Endothelial cell of umbilical vein (primary cell): ENCODE measurements around the gene PRCD. TPM values are rescaled to one million over a fixed set of nuclear protein-coding genes. Genes with fewer than 3 reads are reported as not detected.

ENCODE experiments used
- BruUV-seq: library from RNA; stranded (reverse); fragments of 400-500 nt; replicated peaks from 2 replicates; lab custom pipeline; 2021; lab: Mats Ljungman, UMichigan
- CTCF ChIA-PET: fragments of 300-600, 350-600 bp; sonication (Branson Sonifier 250); formaldehyde crosslinking; loops from one replicate; lab custom pipeline; 2021; ENCODE audit warnings: antibody characterized with exemption, inconsistent platforms; lab: Charles Lee
- POLR2A ChIA-PET: fragments of 300-600, 350-600 bp; sonication (Branson Sonifier 250); formaldehyde crosslinking; loops from one replicate; lab custom pipeline; 2021; ENCODE audit warnings: antibody characterized with exemption, inconsistent platforms; lab: Charles Lee
- DNase-seq: peaks from one replicate; pipeline ENCODE4 v3.0.0-alpha.2; 2011; ENCODE audit warnings: low read depth, low spot score
- FAIRE-seq: peaks from 2 replicates; lab custom pipeline; 2011; peaks lifted over from hg19 to GRCh38; lab: Jason Lieb, UNC
- H2AFZ ChIP-seq: 2 replicates; pipeline ENCODE4 v1.6.0; 2012; ENCODE audit warnings: low read depth, low read length, control low read depth, inconsistent platforms
- H3K27ac ChIP-seq: 2 replicates; pipeline ENCODE4 v1.5.1; 2011; ENCODE audit warnings: low read depth, mild to moderate bottlenecking, control low read depth, low read length, moderate library complexity; ENCODE audit not compliant: insufficient read depth
- H3K27me3 ChIP-seq, 2 experiments: 2 replicates each; pipeline versions ENCODE4 v1.6.0 to v1.6.1; 2011; ENCODE audit warnings: low read length in 2 of 2, mixed read lengths in 1 of 2; ENCODE audit not compliant: control insufficient read depth in 2 of 2, insufficient read depth in 2 of 2
- H3K36me3 ChIP-seq, 2 experiments: 2 replicates in 1 of 2; 3 replicates in 1 of 2; pipeline ENCODE4 v1.5.1; 2011; ENCODE audit warnings: low read length in 2 of 2, mild to moderate bottlenecking in 1 of 2, moderate library complexity in 1 of 2; ENCODE audit not compliant: control insufficient read depth in 2 of 2, insufficient read depth in 2 of 2; ENCODE audit errors: extremely low read depth in 1 of 2
- H3K4me1 ChIP-seq: 3 replicates; pipeline ENCODE4 v1.5.1; 2011; ENCODE audit warnings: mild to moderate bottlenecking, low read length; ENCODE audit not compliant: control insufficient read depth, insufficient read depth; ENCODE audit errors: extremely low read depth
- H3K4me2 ChIP-seq: 2 replicates; pipeline ENCODE4 v1.6.1; 2011; ENCODE audit warnings: low read length, control low read depth, mixed read lengths; ENCODE audit not compliant: insufficient read depth
- H3K4me3 ChIP-seq, 3 experiments: fragments of 200-600 bp in 1 of 3; sonication (generic), shearing (Covaris generic) in 1 of 3; replicated peaks in 1 of 3; 2 replicates each; pipeline ENCODE4 v1.5.1; 2011 to 2016; ENCODE audit warnings: control low read depth in 3 of 3, low read length in 3 of 3, mild to moderate bottlenecking in 2 of 3, inconsistent platforms in 1 of 3, low read depth in 1 of 3, moderate library complexity in 1 of 3; ENCODE audit not compliant: insufficient read depth in 1 of 3
- H3K79me2 ChIP-seq: 2 replicates; pipeline ENCODE4 v1.6.0; 2012; ENCODE audit warnings: low read length, inconsistent platforms; ENCODE audit not compliant: control insufficient read depth, insufficient read depth
- H3K9ac ChIP-seq: replicated peaks from 2 replicates; pipeline ENCODE3; 2011; ENCODE audit warnings: low read length, control low read depth; ENCODE audit not compliant: insufficient read depth; ENCODE audit errors: extremely low read depth
- H3K9me1 ChIP-seq: replicated peaks from 3 replicates; pipeline ENCODE4 v1.6.0; 2011; ENCODE audit warnings: mild to moderate bottlenecking, low read length; ENCODE audit not compliant: control insufficient read depth, insufficient read depth; ENCODE audit errors: extremely low read depth
- H3K9me3 ChIP-seq: replicated peaks from 2 replicates; pipeline ENCODE4 v1.5.1; 2012; ENCODE audit warnings: low read length, inconsistent platforms; ENCODE audit not compliant: control insufficient read depth, insufficient read depth
- H4K20me1 ChIP-seq: replicated peaks from 2 replicates; pipeline ENCODE3; 2011; ENCODE audit warnings: mild to moderate bottlenecking, low read length; ENCODE audit not compliant: control insufficient read depth, insufficient read depth; ENCODE audit errors: extremely low read depth
- EZH2 ChIP-seq: IDR thresholded peaks from 2 replicates; pipeline ENCODE4 v1.6.1; 2012; ENCODE audit warnings: borderline replicate concordance, low read depth, mild to moderate bottlenecking, moderate library complexity, low read length, inconsistent platforms; ENCODE audit not compliant: severe bottlenecking
- FOS ChIP-seq: IDR thresholded peaks from 2 replicates; pipeline ENCODE4 v1.6.1; 2011; ENCODE audit warnings: mild to moderate bottlenecking, low read length, moderate library complexity, borderline replicate concordance; ENCODE audit not compliant: insufficient read depth
- GATA2 ChIP-seq: IDR thresholded peaks from 2 replicates; pipeline ENCODE4 v1.7.0; 2011; ENCODE audit warnings: low read depth, mild to moderate bottlenecking, moderate library complexity, mixed read lengths, low read length; ENCODE audit not compliant: insufficient read length, insufficient read depth
- JUN ChIP-seq: IDR thresholded peaks from 2 replicates; pipeline ENCODE4 v1.6.1; 2011; ENCODE audit warnings: borderline replicate concordance, low read depth; ENCODE audit not compliant: insufficient read length, insufficient read depth
- MYC ChIP-seq: IDR thresholded peaks from one replicate; pipeline ENCODE4 v1.6.1; 2011; ENCODE audit warnings: mild to moderate bottlenecking, low read depth, low read length
- POLR2A ChIP-seq: IDR thresholded peaks from 2 replicates; pipeline ENCODE4 v1.6.1; 2012; ENCODE audit warnings: low read depth, mild to moderate bottlenecking, control low read depth, low read length
- POLR2AphosphoS5 ChIP-seq: IDR thresholded peaks from 2 replicates; pipeline ENCODE4 v1.6.1; 2012; ENCODE audit warnings: low read depth, mild to moderate bottlenecking, control low read depth, low read length, moderate library complexity; ENCODE audit not compliant: insufficient read depth
- dilution Hi-C: fragments of 300-500 bp; cut with MboI; formaldehyde crosslinking; loops from one replicate; pipeline ENCODE4 v1.15.0; 2019; ENCODE audit warnings: low sequenced_read_pairs; ENCODE audit not compliant: extremely low pct_ligation_motif_present
- intact Hi-C: fragments of 100-400 bp; cut with micrococcal nuclease; formaldehyde crosslinking; loops from one replicate; pipeline ENCODE4 v1.10.0; 2022
- polyA plus RNA-seq, 4 experiments: library from polyadenylated mRNA; depleted of rRNA in 3 of 4; stranded (reverse) in 3 of 4; unstranded in 1 of 4; fragments of >200 nt; gene quantifications; 2 replicates each; pipeline versions ENCODE4 v1.2.1 to v1.2.3, GENCODE V29; 2011 to 2012; ENCODE audit warnings: missing spikeins in 1 of 4
- total RNA-seq: library from RNA; stranded (reverse); gene quantifications from 2 replicates; pipeline ENCODE4 v1.2.3, GENCODE V29; 2021
- TF ChIP-seq, protein P1 (sequence below): IDR thresholded peaks from 2 replicates; pipeline ENCODE4 v1.6.1; 2011; ENCODE audit not compliant: insufficient read depth, insufficient read length
- TF ChIP-seq, protein P2 (sequence below), 2 donors: IDR thresholded peaks; 1 replicate in 1 of 2; 2 replicates in 1 of 2; pipeline ENCODE4 v1.5.1; 2011; ENCODE audit warnings: low read length in 2 of 2, mild to moderate bottlenecking in 2 of 2, moderate library complexity in 2 of 2, control low read depth in 1 of 2, inconsistent platforms in 1 of 2, low read depth in 1 of 2; ENCODE audit not compliant: insufficient read depth in 1 of 2; ENCODE audit errors: extremely low read depth in 1 of 2

Gene PRCD
- total and polyA plus RNA-seq, 2 donors (not counting 3 experiments of a cell fraction or from before 2014, with no cell fraction given), result not detected

DNA sequence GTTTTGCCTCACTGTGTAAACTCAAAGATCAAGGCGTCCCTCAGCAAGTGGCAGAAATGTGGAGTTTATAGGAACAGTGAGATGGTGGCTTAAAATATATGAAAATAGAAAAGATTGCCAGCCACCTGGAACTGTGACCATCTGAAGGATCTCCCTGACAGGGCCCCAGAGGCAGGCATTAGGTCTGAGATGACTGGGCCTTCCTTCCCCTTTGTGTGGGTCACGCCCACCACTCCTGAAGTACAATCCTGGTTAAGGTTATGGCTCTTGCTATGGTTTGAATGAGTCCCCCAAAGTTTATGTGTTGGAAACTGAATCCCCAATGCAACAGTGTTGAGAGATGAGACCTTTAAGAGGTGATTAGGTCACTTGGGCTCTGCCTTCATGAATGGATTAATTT is 39.4 kb downstream of the PRCD start:
- Histone ChIP-seq H3K27ac (no peak overlapping the region), H2AFZ (no peak overlapping the region), H3K79me2 (no peaks in the 10 kb centered on the region), H3K9me3 (no peaks in the 10 kb centered on the region), H3K9ac (no peak overlapping the region), H3K36me3 (no peaks in the 10 kb centered on the region), H3K4me2 (no peak overlapping the region), H3K27me3 (no peaks in the 10 kb centered on the region), H3K4me1 (no peaks in the 10 kb centered on the region), H4K20me1 (no peaks in the 10 kb centered on the region), H3K4me3 (no peak overlapping the region), H3K9me1 (no peaks in the 10 kb centered on the region)
- TF ChIP-seq GATA2, result no peak
- TF ChIP-seq, protein P1, sequence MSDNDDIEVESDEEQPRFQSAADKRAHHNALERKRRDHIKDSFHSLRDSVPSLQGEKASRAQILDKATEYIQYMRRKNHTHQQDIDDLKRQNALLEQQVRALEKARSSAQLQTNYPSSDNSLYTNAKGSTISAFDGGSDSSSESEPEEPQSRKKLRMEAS, result no peak
- no peak for TF ChIP-seq FOS
- TF ChIP-seq POLR2A, result no peak
- TF ChIP-seq EZH2, result no peak
- TF ChIP-seq MYC, result no peak
- TF ChIP-seq, protein P2, sequence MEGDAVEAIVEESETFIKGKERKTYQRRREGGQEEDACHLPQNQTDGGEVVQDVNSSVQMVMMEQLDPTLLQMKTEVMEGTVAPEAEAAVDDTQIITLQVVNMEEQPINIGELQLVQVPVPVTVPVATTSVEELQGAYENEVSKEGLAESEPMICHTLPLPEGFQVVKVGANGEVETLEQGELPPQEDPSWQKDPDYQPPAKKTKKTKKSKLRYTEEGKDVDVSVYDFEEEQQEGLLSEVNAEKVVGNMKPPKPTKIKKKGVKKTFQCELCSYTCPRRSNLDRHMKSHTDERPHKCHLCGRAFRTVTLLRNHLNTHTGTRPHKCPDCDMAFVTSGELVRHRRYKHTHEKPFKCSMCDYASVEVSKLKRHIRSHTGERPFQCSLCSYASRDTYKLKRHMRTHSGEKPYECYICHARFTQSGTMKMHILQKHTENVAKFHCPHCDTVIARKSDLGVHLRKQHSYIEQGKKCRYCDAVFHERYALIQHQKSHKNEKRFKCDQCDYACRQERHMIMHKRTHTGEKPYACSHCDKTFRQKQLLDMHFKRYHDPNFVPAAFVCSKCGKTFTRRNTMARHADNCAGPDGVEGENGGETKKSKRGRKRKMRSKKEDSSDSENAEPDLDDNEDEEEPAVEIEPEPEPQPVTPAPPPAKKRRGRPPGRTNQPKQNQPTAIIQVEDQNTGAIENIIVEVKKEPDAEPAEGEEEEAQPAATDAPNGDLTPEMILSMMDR (IDR thresholded peaks at IDR 0.05; ENCODE audit: extremely low read depth in 1 of 2, insufficient read depth in 1 of 2, low read depth in 1 of 2, low read length in 2 of 2), result no peak
- no peak for TF ChIP-seq POLR2AphosphoS5
- no peak for TF ChIP-seq JUN
- intact Hi-C loops, result no loop called here
- DNase-seq, result no peak
- CTCF ChIA-PET, result interaction anchor here (0.6 kb wide), 1 partner anchor 12 kb away, joined by 3 read pairs; no protein-coding TSS in a partner anchor
- dilution Hi-C loops, result no loop called here
- POLR2A ChIA-PET, result no interaction called here
- no peak for FAIRE-seq
- no TSS peak for BruUV-seq
